Vagina (tissue), 2 donors: ENCODE results near the gene CA5A.

ENCODE experiments used
- POLR2AphosphoS5 ChIP-seq, 2 donors: sonication (generic); formaldehyde crosslinking; IDR thresholded peaks; one replicate each; pipeline ENCODE4 v1.9.0; 2017; ENCODE audit warnings: antibody characterized with exemption in 2 of 2, mild to moderate bottlenecking in 2 of 2, low read depth in 1 of 2; ENCODE audit not compliant: insufficient read depth in 1 of 2
- TF ChIP-seq, protein P1 (sequence below), 3 experiments: fragments of 450-650 bp in 2 of 3; fragments of 200-600 bp in 1 of 3; sonication (generic) in 1 of 3; IDR thresholded peaks; one replicate each; pipeline ENCODE4 v1.5.1; 2017 to 2019; ENCODE audit warnings: antibody characterized with exemption in 3 of 3, mild to moderate bottlenecking in 2 of 3, moderate library complexity in 2 of 3

DNA sequence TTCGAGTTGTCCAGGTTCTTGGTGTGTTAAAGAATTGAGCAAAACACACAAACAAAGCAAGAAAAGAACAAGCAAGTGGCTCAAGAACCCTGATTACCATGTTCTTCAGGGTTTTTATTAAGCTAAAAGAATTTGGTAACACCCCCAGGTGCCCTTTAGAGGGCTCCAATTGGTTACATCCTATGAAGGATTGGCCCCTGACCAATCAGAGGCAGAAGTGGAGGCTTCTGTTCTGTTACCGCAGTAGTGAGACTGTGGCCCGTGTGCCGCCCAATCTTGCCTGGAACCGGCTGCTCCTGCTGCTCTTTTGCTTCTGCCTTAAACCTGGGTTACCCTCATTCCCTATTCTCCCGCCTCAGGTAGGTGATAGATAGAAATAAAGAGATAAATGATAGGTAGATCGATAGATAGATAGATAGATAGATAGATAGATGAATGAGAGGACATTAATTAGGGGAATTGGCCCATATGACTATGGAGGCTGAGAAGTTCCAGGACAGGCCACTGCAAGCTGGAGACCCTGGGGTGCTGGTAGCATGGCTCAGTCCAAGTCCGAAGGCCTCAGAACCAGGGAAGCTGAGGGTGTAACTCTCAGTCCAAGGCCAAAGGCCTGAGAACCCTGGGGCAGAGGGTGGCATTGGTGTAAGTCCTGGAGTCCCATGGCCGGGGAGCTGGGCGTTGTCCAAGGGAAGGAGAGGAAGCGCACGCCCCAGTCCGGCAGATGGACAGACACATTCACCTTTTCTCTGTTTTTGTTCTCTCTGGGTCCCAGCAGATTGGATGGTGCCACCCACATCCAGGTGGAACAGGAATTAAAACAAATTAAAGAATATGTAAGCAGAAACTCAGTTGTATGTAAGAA, 3.5 kb upstream of the CA5A start:
- TF ChIP-seq, protein P1, sequence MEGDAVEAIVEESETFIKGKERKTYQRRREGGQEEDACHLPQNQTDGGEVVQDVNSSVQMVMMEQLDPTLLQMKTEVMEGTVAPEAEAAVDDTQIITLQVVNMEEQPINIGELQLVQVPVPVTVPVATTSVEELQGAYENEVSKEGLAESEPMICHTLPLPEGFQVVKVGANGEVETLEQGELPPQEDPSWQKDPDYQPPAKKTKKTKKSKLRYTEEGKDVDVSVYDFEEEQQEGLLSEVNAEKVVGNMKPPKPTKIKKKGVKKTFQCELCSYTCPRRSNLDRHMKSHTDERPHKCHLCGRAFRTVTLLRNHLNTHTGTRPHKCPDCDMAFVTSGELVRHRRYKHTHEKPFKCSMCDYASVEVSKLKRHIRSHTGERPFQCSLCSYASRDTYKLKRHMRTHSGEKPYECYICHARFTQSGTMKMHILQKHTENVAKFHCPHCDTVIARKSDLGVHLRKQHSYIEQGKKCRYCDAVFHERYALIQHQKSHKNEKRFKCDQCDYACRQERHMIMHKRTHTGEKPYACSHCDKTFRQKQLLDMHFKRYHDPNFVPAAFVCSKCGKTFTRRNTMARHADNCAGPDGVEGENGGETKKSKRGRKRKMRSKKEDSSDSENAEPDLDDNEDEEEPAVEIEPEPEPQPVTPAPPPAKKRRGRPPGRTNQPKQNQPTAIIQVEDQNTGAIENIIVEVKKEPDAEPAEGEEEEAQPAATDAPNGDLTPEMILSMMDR (IDR thresholded peaks at IDR 0.05), result no peak
- no peak for TF ChIP-seq POLR2AphosphoS5 (IDR thresholded peaks at IDR 0.05; ENCODE audit: insufficient read depth in 1 of 2, low read depth in 1 of 2)
